ENCODE results near the gene CDH4.

DNA sequence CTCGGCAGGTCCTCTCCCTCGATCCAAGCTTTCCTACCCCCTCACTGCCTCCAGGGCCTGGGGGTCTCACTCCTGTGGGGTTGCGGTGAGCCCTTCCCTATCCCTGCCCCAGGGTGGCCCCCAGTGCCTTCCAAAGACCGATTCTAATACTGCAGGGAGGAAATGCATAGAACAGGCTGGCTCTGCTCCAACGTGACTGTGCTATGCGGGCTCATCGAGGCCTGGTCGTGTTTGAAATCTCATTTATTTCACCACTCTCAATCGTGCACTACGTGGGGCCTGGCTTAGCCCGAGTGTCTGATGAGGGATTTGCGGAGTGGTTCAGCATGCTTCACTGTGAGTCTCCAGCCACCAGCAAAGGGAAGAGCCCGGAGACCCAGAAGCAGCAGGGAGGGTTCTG, 60.9 kb downstream of the CDH4 start:
- no peak for TF ChIP-seq POLR2AphosphoS5 (IDR thresholded peaks at IDR 0.05)
- no peak for TF ChIP-seq CTCF (IDR thresholded peaks at IDR 0.05 in 8 of 11, conservative IDR thresholded peaks at IDR 0.05 in 3 of 11)
